ENCODE measurements around the gene TBC1D14.

GRCh38 chr4:6946497-6946896, 36.9 kb downstream of the TBC1D14 start:
- TF ChIP-seq CTCF (IDR thresholded peaks at IDR 0.05; ENCODE audit: control extremely low read depth in 1 of 3, insufficient read depth in 1 of 3, low read depth in 1 of 3, low read length in 3 of 3) (no peak), RAD21 (IDR thresholded peaks at IDR 0.05 in 1 of 2, conservative IDR thresholded peaks at IDR 0.05 in 1 of 2; ENCODE audit: low read depth in 2 of 2, low read length in 2 of 2) (no peak), USF2 (IDR thresholded peaks at IDR 0.05; ENCODE audit: low read length) (no peak), POLR2A (IDR thresholded peaks at IDR 0.05; ENCODE audit: control extremely low read depth in 1 of 2, low read depth in 2 of 2, low read length in 2 of 2) (no peak), KDM4A (IDR thresholded peaks at IDR 0.05; ENCODE audit: low read depth, low read length, severe bottlenecking) (no peak), FOSL1 (IDR thresholded peaks at IDR 0.05; ENCODE audit: insufficient read depth, low read depth, low read length) (no peak), KDM1A (IDR thresholded peaks at IDR 0.05; ENCODE audit: borderline replicate concordance, low read length) (0 out of 2 replicates have a peak, but pooled peaks have one; percentile 31), EZH2 (IDR thresholded peaks at IDR 0.05; ENCODE audit: low read depth, low read length, severe bottlenecking) (no peak), BRCA1 (IDR thresholded peaks at IDR 0.05; ENCODE audit: low read depth, low read length) (no peak)
